Adrenal gland (tissue), 5 donors: ENCODE measurements around the gene CEP250.

ENCODE experiments used
- CTCF ChIP-seq, 6 experiments: fragments of 450-650 bp in 4 of 6; fragments of 200-600 bp in 2 of 6; sonication (generic) in 1 of 6; IDR thresholded peaks; 1 replicate in 5 of 6; 2 replicates in 1 of 6; pipeline versions ENCODE4 v1.5.1 to v1.8.0; 2016 to 2021; ENCODE audit warnings: antibody characterized with exemption in 6 of 6, mild to moderate bottlenecking in 2 of 6, moderate library complexity in 1 of 6
- POLR2A ChIP-seq, 2 donors: fragments of 450-650 bp; IDR thresholded peaks; one replicate each; pipeline ENCODE4 v1.6.1; 2017; ENCODE audit warnings: antibody characterized with exemption in 2 of 2, mild to moderate bottlenecking in 2 of 2, moderate library complexity in 1 of 2
- donor health status: DM: no; HTN: no; CAD: no.

- peak in 1 of 6 experiments; percentile 9 for TF ChIP-seq CTCF (IDR thresholded peaks at IDR 0.05)
- peak in 1 of 2 donors; percentile 29 for TF ChIP-seq POLR2A (IDR thresholded peaks at IDR 0.05)
These were observed 86.6 kb downstream of the CEP250 start, which contains the start of gene ERGIC3 for GRCh38 chr20:35541783-35542662.
